ENCODE data around the gene SPECC1.
A peak's percentile ranks its signal among the peaks of the same experiment; 100 is the strongest.
"Not testable (repeated sequence)": the region's sequence is repeated elsewhere in the genome, so short reads cannot be mapped to it uniquely, and the experiment has no call there.

The SPECC1 gene

DNA sequence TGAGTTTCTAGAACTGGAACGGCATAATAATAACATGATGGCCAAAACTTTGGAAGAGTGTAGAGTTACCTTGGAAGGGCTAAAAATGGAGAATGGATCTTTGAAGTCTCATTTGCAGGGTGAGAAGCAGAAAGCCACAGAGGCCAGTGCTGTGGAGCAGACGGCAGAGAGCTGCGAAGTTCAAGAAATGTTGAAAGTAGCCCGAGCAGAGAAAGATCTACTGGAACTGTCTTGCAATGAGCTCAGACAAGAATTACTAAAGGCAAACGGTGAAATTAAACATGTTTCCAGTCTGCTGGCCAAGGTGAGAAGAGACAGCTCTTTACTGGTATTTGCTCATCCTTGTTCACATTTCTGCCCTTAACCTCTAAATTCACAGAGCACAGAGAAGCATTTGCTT is 196.4 kb downstream of the SPECC1 start:
- no peak for DNase-seq (ENCODE audit: low read depth in 3 of 3, low spot score in 1 of 3)

- no peak for DNase-seq (ENCODE audit: low read depth in 3 of 3, low spot score in 1 of 3)
Observed at GRCh38 chr17:20206068-20206467, 196.9 kb downstream of the SPECC1 start.

GRCh38 chr17:20206591-20206990 is 197.4 kb downstream of the SPECC1 start:
- no peak for DNase-seq (ENCODE audit: low read depth in 3 of 3, low spot score in 1 of 3)

- DNase-seq (ENCODE audit: low read depth in 3 of 3, low spot score in 1 of 3): no peak
Observed at GRCh38 chr17:20207262-20207985, 198.3 kb downstream of the SPECC1 start.

DNA sequence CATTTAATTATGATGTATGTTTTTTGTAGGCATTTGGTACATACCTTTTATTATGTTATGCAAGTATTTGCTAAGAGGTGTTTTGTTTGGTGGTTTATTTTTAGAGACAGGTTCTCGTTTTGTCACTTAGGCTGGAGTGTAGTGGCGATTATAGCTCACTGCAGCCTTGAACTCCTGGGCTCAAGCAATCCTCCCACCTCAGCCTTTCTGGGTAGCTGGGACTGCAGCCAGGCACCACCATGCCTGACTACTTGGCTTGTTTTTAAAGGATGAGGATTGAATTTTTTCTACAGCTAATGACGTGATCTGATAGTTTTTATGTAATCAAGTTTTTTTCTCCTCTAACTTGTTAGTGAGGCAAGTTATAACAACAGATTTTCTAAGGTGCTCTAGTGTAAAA is 199.6 kb downstream of the SPECC1 start:
- DNase-seq (ENCODE audit: low read depth in 3 of 3, low spot score in 1 of 3): no peak

GRCh38 chr17:20210180-20210579 is 201.0 kb downstream of the SPECC1 start:
- DNase-seq (ENCODE audit: low read depth in 3 of 3, low spot score in 1 of 3): no peak

GRCh38 chr17:20210614-20211013 is 201.5 kb downstream of the SPECC1 start:
- DNase-seq (ENCODE audit: low read depth in 3 of 3, low spot score in 1 of 3): no peak

DNA sequence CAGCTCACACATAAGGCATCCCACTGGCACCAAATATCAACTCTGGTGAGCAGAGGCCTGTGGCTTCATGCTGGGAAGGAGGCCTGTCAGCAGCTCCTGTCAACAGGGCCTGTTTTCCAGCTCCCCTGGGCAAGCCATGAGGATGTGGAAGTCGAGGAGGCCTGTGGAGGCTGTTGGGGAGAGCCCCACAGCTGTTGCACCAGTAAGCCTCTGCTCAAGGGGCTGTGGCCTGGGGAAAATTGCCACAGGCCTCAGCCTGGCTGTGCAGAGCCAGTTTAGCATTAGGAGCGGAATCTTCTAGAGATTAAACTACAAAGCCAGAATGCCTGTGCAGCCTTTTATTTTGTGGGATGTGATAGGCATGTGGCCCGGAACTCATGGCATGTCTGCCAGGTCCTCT is 202.1 kb downstream of the SPECC1 start:
- no peak for DNase-seq (ENCODE audit: low read depth in 3 of 3, low spot score in 1 of 3)

DNA sequence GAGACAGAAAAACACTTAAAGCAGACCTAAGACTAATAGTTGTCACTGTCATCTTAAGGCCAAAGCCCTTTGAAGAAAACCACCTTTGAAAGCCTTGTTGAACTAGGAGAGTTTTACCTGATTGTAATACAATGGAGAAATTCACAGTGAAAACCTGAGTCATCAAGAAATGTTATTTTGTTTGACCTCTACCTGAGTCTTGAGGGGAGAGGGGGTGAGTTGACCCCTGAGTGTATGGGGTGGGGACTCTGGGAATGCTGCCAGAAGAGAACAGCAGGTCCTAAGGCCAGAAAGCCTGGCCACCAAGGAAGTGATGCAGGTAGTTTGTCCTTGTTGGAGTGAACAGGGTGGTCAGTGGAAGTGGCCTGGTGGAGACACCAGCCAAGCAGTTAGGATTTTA is 204.3 kb downstream of the SPECC1 start:
- DNase-seq (ENCODE audit: low read depth in 3 of 3, low spot score in 1 of 3): no peak

- no peak for DNase-seq (ENCODE audit: low read depth in 3 of 3, low spot score in 1 of 3)
Observed at GRCh38 chr17:20214794-20215193, 205.6 kb downstream of the SPECC1 start.

GRCh38 chr17:20216154-20216815 is 207.1 kb downstream of the SPECC1 start:
- no peak for DNase-seq (ENCODE audit: low read depth in 3 of 3, low spot score in 1 of 3)

- DNase-seq (ENCODE audit: low read depth in 3 of 3, low spot score in 1 of 3): no peak
Observed at GRCh38 chr17:20216853-20217252, 207.7 kb downstream of the SPECC1 start.

GRCh38 chr17:20217677-20218076 is 208.5 kb downstream of the SPECC1 start:
- no peak for DNase-seq (ENCODE audit: low read depth in 3 of 3, low spot score in 1 of 3)

- no peak for DNase-seq (ENCODE audit: low read depth in 3 of 3, low spot score in 1 of 3)
Observed at GRCh38 chr17:20218272-20218671, 209.1 kb downstream of the SPECC1 start.

- DNase-seq (ENCODE audit: low read depth in 3 of 3, low spot score in 1 of 3): no peak
Observed at GRCh38 chr17:20223808-20224328, 214.7 kb downstream of the SPECC1 start.

- DNase-seq (ENCODE audit: low read depth in 3 of 3, low spot score in 1 of 3): no peak
Observed at GRCh38 chr17:20224379-20224778, 215.2 kb downstream of the SPECC1 start.

DNA sequence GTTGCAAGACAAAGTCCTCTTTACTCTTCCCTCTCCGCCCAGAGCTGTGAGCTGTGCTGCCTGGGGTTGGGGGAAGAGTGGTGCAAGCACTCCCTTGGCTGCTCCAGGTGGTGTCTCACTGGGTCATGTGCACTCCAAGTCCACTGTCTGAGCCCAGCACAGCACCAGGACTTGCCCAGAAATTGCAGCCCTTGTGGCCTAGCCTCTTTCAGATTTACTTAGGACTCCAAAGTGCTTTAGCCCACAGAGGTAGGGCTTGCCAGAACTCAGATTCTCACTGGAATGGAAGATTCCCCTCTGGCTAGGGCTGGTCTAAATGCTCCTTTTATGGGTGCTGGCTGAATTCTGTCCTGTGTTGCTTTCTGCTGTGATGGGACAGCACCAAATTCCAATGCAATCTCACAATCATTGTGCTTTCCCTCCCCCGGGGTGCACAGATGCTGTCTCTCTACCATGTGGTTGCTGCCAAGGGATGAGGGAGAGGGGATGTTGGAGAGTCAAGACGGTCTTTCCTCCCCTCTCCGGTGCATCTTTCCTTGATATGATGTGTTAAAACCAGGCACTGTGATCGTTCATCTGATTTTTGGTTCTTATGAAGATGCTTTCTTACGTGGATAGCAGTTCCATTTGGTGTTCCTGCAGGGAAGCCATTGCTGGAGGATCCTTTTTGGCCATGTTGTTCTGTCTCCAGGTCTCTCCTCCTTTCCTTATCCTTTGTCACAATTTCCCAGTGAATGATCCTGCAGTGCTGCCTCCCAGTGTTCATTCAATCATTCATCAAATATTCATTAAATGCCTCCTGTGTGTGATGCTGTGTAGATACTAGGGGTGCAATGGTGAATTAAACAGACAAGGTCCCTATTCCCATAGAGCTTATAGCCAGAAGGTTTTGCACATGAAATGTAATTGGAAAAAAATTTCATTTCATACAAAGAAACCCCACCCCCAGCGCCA is 216.3 kb downstream of the SPECC1 start:
- DNase-seq (ENCODE audit: low read depth in 3 of 3, low spot score in 1 of 3): no peak

DNA sequence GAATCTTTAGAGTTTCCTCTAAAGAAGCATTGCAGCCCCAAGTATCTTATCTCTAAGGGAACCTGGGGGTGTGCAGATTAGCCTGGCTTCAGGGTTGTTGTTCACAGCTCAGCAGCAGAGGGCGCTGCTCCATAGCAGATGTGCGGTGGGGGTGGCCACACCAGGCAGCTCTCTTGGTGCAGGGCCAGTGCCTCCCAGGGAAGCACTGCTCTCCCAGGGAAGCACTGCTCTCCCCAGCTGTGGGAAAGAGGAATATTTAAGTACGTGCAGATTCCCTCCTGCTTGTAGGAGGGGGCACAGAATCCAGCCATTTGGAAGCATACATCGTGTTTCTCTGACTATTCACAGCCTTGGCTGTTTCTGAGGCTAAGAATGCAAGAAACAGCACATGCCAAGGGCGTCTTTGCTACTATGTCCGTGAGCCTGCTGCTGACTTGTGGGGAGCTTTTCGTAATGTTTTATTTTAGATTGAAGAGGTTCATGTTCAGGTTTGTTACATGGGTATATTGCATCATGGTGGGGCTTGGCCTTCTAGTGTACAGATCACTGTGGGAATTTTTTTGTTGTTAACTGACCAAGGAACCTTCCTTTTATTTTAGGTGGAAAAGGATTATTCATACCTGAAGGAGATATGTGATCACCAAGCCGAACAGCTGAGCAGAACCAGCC is 217.8 kb downstream of the SPECC1 start:
- DNase-seq (ENCODE audit: low read depth in 3 of 3, low spot score in 1 of 3): peak; percentile 27 to 77 (median 59)

DNA sequence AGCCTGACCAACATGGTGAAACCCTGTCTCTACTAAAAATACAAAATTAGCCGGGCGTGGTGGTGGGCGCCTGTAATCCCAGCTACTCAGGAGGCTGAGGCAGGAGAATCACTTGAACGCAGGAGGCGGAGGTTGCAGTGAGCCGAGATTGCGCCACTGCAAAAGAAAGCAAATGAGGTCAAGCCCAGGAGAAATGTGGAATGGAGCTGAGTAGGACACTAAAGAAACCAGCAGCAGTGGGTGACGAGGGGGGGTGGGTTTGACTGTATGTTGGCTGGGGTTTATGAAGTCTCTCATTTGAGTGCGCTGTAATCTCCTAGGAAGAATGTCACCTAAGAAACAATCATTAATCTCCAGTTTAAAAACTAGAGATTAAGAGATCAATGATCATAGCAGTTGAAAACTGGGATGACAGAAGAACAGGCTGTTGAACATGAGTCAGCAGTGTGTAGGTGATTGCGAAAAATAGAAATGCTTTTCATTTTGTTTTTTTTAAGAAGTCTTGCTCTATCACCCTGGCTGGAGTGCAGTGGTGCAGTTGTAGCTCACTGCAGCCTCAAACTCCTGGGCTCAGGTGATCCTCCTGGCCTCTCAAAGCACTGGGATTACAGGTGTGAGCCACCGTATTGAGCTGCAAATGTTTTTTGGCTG is 218.7 kb downstream of the SPECC1 start:
- DNase-seq (ENCODE audit: low read depth in 3 of 3, low spot score in 1 of 3): not testable (repeated sequence)

DNA sequence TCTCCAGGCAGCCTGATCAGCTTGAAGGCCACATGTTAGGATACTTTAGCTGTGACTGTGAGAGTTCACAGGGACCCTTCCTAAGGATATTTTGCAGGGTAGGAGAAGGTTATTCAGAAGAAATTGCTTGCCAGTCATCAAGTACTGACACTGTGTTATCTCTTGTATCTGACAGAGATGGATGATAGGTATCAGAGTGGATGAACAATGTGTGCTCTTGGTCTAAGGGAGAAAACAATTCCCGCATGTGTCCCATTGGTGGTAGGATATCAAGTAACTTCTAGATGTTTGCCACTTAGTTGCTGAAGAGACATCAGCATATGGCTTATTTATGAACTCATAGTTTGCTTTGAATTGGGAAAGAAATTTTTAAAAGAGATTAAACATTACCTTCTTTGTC is 219.3 kb downstream of the SPECC1 start:
- no peak for DNase-seq (ENCODE audit: low read depth in 3 of 3, low spot score in 1 of 3)

All from stimulated activated CD4-positive, alpha-beta T cell treated with anti-CD3 and anti-CD28 coated beads, TNF-alpha, amount 100 ng/mL, for 1 hour (primary cell).